GM18868 (cell line): Measurements from ENCODE around the gene MAD1L1.
"Not testable (repeated sequence)": the region's sequence is repeated elsewhere in the genome, so short reads cannot be mapped to it uniquely, and the experiment has no call there.

Source experiments
- ATAC-seq: cut with Tn5 transposase; IDR thresholded peaks from one replicate; pipeline ENCODE4 v1.9.1; 2021; ENCODE audit warnings: mild to moderate bottlenecking, moderate library complexity; ENCODE audit not compliant: unreplicated experiment

The MAD1L1 gene

GRCh38 chr7:1837696-1838543 is 394.8 kb downstream of the MAD1L1 start:
- ATAC-seq, result not testable (repeated sequence)

GRCh38 chr7:1831933-1832535 is 400.7 kb downstream of the MAD1L1 start:
- not testable (repeated sequence) for ATAC-seq

- not testable (repeated sequence) for ATAC-seq
Observed at GRCh38 chr7:1831471-1831870, 401.3 kb downstream of the MAD1L1 start.

GRCh38 chr7:1829668-1830067 is 403.1 kb downstream of the MAD1L1 start:
- not testable (repeated sequence) for ATAC-seq

- no peak for ATAC-seq
Observed at GRCh38 chr7:1829111-1829510, 403.6 kb downstream of the MAD1L1 start.

DNA sequence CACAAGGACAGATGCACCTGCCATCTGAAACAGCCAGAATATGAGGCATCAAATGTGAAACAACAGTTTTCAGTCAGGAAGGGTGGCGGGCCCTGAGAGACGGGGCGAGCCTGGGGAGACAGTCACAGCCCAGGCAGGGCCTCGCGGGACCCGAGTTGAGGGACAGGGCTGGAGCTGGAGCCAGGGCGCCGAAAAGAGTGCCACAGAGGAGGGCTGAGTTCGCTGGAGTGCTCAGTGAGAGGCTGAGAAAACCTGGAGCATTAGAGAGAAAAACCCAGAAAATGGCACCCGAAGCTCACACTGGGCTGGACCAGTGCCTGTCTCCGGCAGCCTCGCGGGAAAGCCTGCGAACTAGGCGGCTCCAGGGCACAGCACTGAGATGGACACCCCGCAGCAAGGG is 404.6 kb downstream of the MAD1L1 start:
- ATAC-seq, result not testable (repeated sequence)

- ATAC-seq, result not testable (repeated sequence)
Observed at GRCh38 chr7:1827521-1827981, 405.2 kb downstream of the MAD1L1 start.

- not testable (repeated sequence) for ATAC-seq
Observed at GRCh38 chr7:1826931-1827330, 405.8 kb downstream of the MAD1L1 start.

GRCh38 chr7:1825897-1826741 is 406.6 kb downstream of the MAD1L1 start:
- no peak for ATAC-seq

GRCh38 chr7:1825647-1825896 is 407.2 kb downstream of the MAD1L1 start:
- ATAC-seq, result not testable (repeated sequence)

GRCh38 chr7:1824882-1825646 is 407.7 kb downstream of the MAD1L1 start:
- ATAC-seq, result not testable (repeated sequence)

GRCh38 chr7:1824151-1824881 is 408.4 kb downstream of the MAD1L1 start:
- not testable (repeated sequence) for ATAC-seq

GRCh38 chr7:1823376-1824150 is 409.2 kb downstream of the MAD1L1 start:
- ATAC-seq, result no peak

- no peak for ATAC-seq
Observed at GRCh38 chr7:1819259-1819841, 413.4 kb downstream of the MAD1L1 start.

DNA sequence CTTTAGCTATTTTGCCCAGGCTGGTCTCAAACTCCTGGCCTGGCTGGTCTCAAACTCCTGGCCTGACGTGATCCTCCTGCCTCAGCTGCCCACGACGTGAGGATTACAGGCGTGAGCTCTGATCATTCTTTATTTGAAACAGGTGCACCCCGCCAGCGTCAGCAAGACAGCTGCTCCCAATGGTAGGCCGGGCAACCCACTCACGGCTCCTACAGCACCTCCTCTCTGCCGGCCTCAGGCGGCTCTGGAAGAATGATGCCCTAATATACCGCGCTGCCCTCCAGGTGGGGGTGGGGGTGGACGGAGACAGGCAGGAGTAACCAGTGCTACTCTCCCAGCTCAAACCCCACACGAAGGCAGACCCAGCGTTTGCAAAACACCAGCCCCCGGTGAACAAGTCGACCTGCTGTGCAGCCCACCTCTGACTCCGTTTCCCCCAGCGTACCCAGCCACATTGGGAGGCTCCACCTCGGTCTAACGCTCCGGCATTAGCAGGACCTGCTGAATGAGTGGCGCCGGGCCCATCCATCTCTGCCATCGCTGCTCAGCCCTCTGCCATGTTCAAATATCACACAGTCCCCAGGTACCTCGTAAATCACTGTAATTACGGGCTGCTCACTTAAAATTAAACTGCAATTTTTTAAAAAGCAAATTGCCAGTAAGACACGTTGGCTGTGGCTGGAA is 414.0 kb downstream of the MAD1L1 start:
- ATAC-seq, result no peak

- ATAC-seq, result no peak
Observed at GRCh38 chr7:1817061-1817712, 415.6 kb downstream of the MAD1L1 start.

DNA sequence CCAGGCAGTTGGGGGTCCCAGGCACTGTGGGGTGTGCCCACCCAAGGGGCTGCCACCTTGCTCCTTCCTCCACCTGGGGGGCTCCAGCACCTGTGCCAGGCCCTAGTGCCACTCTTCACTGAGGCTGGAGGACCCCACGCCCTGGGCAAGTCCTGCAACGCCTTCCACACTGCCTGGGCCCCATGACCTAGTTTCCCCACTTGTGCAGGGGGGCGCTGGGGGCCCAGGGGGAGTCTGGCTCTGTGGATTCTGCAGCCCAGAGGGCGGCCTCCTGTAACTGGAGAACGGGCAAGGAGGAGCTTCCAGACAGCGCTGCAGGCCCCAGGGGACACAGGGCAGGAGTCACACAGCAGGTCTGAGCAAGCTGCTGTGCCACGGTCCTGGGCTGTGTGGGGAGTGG is 416.3 kb downstream of the MAD1L1 start:
- not testable (repeated sequence) for ATAC-seq
